Measurements from ENCODE around the gene ID3. TPM values are rescaled to one million over a fixed set of nuclear protein-coding genes. Genes with fewer than 3 reads are reported as not detected.

ID3 gene
- total and polyA plus RNA-seq, 9 of the 15 experiments (the other 6 are each of a cell fraction or from before 2014, with no cell fraction given), result 6.8 to 59.8 (median 23.5) TPM

Other genes with a start within 250 kb of the ID3 start
Only the 7 nearest of the 10 such genes appear.
- 212 and 244 TPM in 2 replicates for gene HNRNPR, start 215.2 kb downstream of the ID3 start, total RNA-seq (2014; rRNA removed)
- gene HNRNPR, start 215.2 kb downstream of the ID3 start, total RNA-seq (2014; rRNA removed; fragmentation: Illumina TruSeq; extraction: Trizol), result 301 and 338 TPM in 2 replicates
- gene HNRNPR, start 215.2 kb downstream of the ID3 start, total RNA-seq (2015; rRNA removed; fragmentation: Illumina TruSeq; extraction: Trizol), result 321 and 351 TPM in 2 replicates
- gene HNRNPR, start 215.2 kb downstream of the ID3 start, total RNA-seq (2021), result 238 and 253 TPM in 2 replicates
- gene HNRNPR, start 215.2 kb downstream of the ID3 start, polyA plus RNA-seq (2011; rRNA removed), result 270 and 360 TPM in 2 replicates
- 318 and 372 TPM in 2 replicates for gene HNRNPR, start 215.2 kb downstream of the ID3 start, polyA plus RNA-seq (2014; fragmentation: Illumina TruSeq; extraction: Trizol)
- 10 to 100 TPM; 80.9 to 93.4 TPM for gene HNRNPR, start 215.2 kb downstream of the ID3 start, polyA plus RNA-seq (2014; fragmentation: Nextera tagmentation; extraction: Ambion mirVana)
- gene HNRNPR, start 215.2 kb downstream of the ID3 start, polyA plus RNA-seq (2014; rRNA removed), result 321 and 349 TPM in 2 replicates
- 6.2 and 7.0 TPM in 2 replicates for gene ZNF436, start 189.7 kb downstream of the ID3 start, total RNA-seq (2014; rRNA removed)
- gene ZNF436, start 189.7 kb downstream of the ID3 start, total RNA-seq (2014; rRNA removed; fragmentation: Illumina TruSeq; extraction: Trizol), result 8.3 and 9.4 TPM in 2 replicates
- 11.3 and 11.9 TPM in 2 replicates for gene ZNF436, start 189.7 kb downstream of the ID3 start, total RNA-seq (2015; rRNA removed; fragmentation: Illumina TruSeq; extraction: Trizol)
- gene ZNF436, start 189.7 kb downstream of the ID3 start, total RNA-seq (2021), result 6.9 and 7.4 TPM in 2 replicates
- gene ZNF436, start 189.7 kb downstream of the ID3 start, polyA plus RNA-seq (2011; rRNA removed), result 8.0 and 9.7 TPM in 2 replicates
- 6.8 and 7.3 TPM in 2 replicates for gene ZNF436, start 189.7 kb downstream of the ID3 start, polyA plus RNA-seq (2014; fragmentation: Illumina TruSeq; extraction: Trizol)
- gene ZNF436, start 189.7 kb downstream of the ID3 start, polyA plus RNA-seq (2014; fragmentation: Nextera tagmentation; extraction: Ambion mirVana), result 1 to 10 TPM; 2.1 to 3.3 TPM
- gene ZNF436, start 189.7 kb downstream of the ID3 start, polyA plus RNA-seq (2014; rRNA removed), result 3.8 and 4.5 TPM in 2 replicates
- 0.33 and 0.54 TPM in 2 replicates for gene TCEA3, start 134.8 kb downstream of the ID3 start, total RNA-seq (2014; rRNA removed)
- gene TCEA3, start 134.8 kb downstream of the ID3 start, total RNA-seq (2014; rRNA removed; fragmentation: Illumina TruSeq; extraction: Trizol), result 0.45 and 0.51 TPM in 2 replicates
- gene TCEA3, start 134.8 kb downstream of the ID3 start, total RNA-seq (2015; rRNA removed; fragmentation: Illumina TruSeq; extraction: Trizol), result 0.34 and 0.36 TPM in 2 replicates
- gene TCEA3, start 134.8 kb downstream of the ID3 start, total RNA-seq (2021), result 0.49 and 0.55 TPM in 2 replicates
- gene TCEA3, start 134.8 kb downstream of the ID3 start, polyA plus RNA-seq (2011; rRNA removed), result 0.34 and 0.54 TPM in 2 replicates
- 0.16 and 0.66 TPM in 2 replicates for gene TCEA3, start 134.8 kb downstream of the ID3 start, polyA plus RNA-seq (2014; fragmentation: Illumina TruSeq; extraction: Trizol)
- gene TCEA3, start 134.8 kb downstream of the ID3 start, polyA plus RNA-seq (2014; fragmentation: Nextera tagmentation; extraction: Ambion mirVana), result under 1 TPM; 0.03 to 0.10 TPM
- 0.13 and 0.80 TPM in 2 replicates for gene TCEA3, start 134.8 kb downstream of the ID3 start, polyA plus RNA-seq (2014; rRNA removed)
- gene ASAP3, start 75.3 kb downstream of the ID3 start, total RNA-seq (2014; rRNA removed), result 19.0 and 23.0 TPM in 2 replicates
- 14.3 and 14.8 TPM in 2 replicates for gene ASAP3, start 75.3 kb downstream of the ID3 start, total RNA-seq (2014; rRNA removed; fragmentation: Illumina TruSeq; extraction: Trizol)
- gene ASAP3, start 75.3 kb downstream of the ID3 start, total RNA-seq (2015; rRNA removed; fragmentation: Illumina TruSeq; extraction: Trizol), result 15.7 and 17.4 TPM in 2 replicates
- gene ASAP3, start 75.3 kb downstream of the ID3 start, total RNA-seq (2021), result 27.6 and 31.2 TPM in 2 replicates
- 16.1 and 25.4 TPM in 2 replicates for gene ASAP3, start 75.3 kb downstream of the ID3 start, polyA plus RNA-seq (2011; rRNA removed)
- 21.3 and 22.3 TPM in 2 replicates for gene ASAP3, start 75.3 kb downstream of the ID3 start, polyA plus RNA-seq (2014; fragmentation: Illumina TruSeq; extraction: Trizol)
- 1 to 10 TPM; 1.7 to 2.8 TPM for gene ASAP3, start 75.3 kb downstream of the ID3 start, polyA plus RNA-seq (2014; fragmentation: Nextera tagmentation; extraction: Ambion mirVana)
- 17.9 and 20.3 TPM in 2 replicates for gene ASAP3, start 75.3 kb downstream of the ID3 start, polyA plus RNA-seq (2014; rRNA removed)
- 14.9 and 19.9 TPM in 2 replicates for gene E2F2, start 28.3 kb downstream of the ID3 start, total RNA-seq (2014; rRNA removed)
- 11.0 and 11.4 TPM in 2 replicates for gene E2F2, start 28.3 kb downstream of the ID3 start, total RNA-seq (2014; rRNA removed; fragmentation: Illumina TruSeq; extraction: Trizol)
- gene E2F2, start 28.3 kb downstream of the ID3 start, total RNA-seq (2015; rRNA removed; fragmentation: Illumina TruSeq; extraction: Trizol), result 11.7 and 12.0 TPM in 2 replicates
- gene E2F2, start 28.3 kb downstream of the ID3 start, total RNA-seq (2021), result 22.5 and 25.3 TPM in 2 replicates
- gene E2F2, start 28.3 kb downstream of the ID3 start, polyA plus RNA-seq (2011; rRNA removed), result 3.1 and 4.2 TPM in 2 replicates
- 14.3 and 16.1 TPM in 2 replicates for gene E2F2, start 28.3 kb downstream of the ID3 start, polyA plus RNA-seq (2014; fragmentation: Illumina TruSeq; extraction: Trizol)
- 1 to 10 TPM; 3.8 to 4.0 TPM for gene E2F2, start 28.3 kb downstream of the ID3 start, polyA plus RNA-seq (2014; fragmentation: Nextera tagmentation; extraction: Ambion mirVana)
- gene E2F2, start 28.3 kb downstream of the ID3 start, polyA plus RNA-seq (2014; rRNA removed), result 10.1 and 10.3 TPM in 2 replicates
- 3,111 and 3,495 TPM in 2 replicates for gene RPL11, start 132.3 kb upstream of the ID3 start, total RNA-seq (2014; rRNA removed)
- gene RPL11, start 132.3 kb upstream of the ID3 start, total RNA-seq (2014; rRNA removed; fragmentation: Illumina TruSeq; extraction: Trizol), result 3,683 and 3,950 TPM in 2 replicates
- gene RPL11, start 132.3 kb upstream of the ID3 start, total RNA-seq (2015; rRNA removed; fragmentation: Illumina TruSeq; extraction: Trizol), result 3,549 and 3,642 TPM in 2 replicates
- gene RPL11, start 132.3 kb upstream of the ID3 start, total RNA-seq (2021), result 1,751 and 1,781 TPM in 2 replicates
- 2,818 and 2,821 TPM in 2 replicates for gene RPL11, start 132.3 kb upstream of the ID3 start, polyA plus RNA-seq (2011; rRNA removed)
- 3,852 and 4,443 TPM in 2 replicates for gene RPL11, start 132.3 kb upstream of the ID3 start, polyA plus RNA-seq (2014; fragmentation: Illumina TruSeq; extraction: Trizol)
- gene RPL11, start 132.3 kb upstream of the ID3 start, polyA plus RNA-seq (2014; fragmentation: Nextera tagmentation; extraction: Ambion mirVana), result 1,000 to 10,000 TPM; 2,542 to 2,758 TPM
- 4,338 and 4,526 TPM in 2 replicates for gene RPL11, start 132.3 kb upstream of the ID3 start, polyA plus RNA-seq (2014; rRNA removed)
- gene ELOA, start 184.0 kb upstream of the ID3 start, total RNA-seq (2014; rRNA removed), result 61.3 and 70.8 TPM in 2 replicates
- 74.1 and 75.8 TPM in 2 replicates for gene ELOA, start 184.0 kb upstream of the ID3 start, total RNA-seq (2014; rRNA removed; fragmentation: Illumina TruSeq; extraction: Trizol)
- gene ELOA, start 184.0 kb upstream of the ID3 start, total RNA-seq (2015; rRNA removed; fragmentation: Illumina TruSeq; extraction: Trizol), result 77.6 and 80.0 TPM in 2 replicates
- gene ELOA, start 184.0 kb upstream of the ID3 start, total RNA-seq (2021), result 66.6 and 70.8 TPM in 2 replicates
- 29.7 and 33.3 TPM in 2 replicates for gene ELOA, start 184.0 kb upstream of the ID3 start, polyA plus RNA-seq (2011; rRNA removed)
- gene ELOA, start 184.0 kb upstream of the ID3 start, polyA plus RNA-seq (2014; fragmentation: Illumina TruSeq; extraction: Trizol), result 80.6 and 98.6 TPM in 2 replicates
- gene ELOA, start 184.0 kb upstream of the ID3 start, polyA plus RNA-seq (2014; fragmentation: Nextera tagmentation; extraction: Ambion mirVana), result 10 to 100 TPM; 31.9 to 53.6 TPM
- 44.4 and 48.7 TPM in 2 replicates for gene ELOA, start 184.0 kb upstream of the ID3 start, polyA plus RNA-seq (2014; rRNA removed)